Measurements from ENCODE around the gene PSD2. TPM values are rescaled to one million over a fixed set of nuclear protein-coding genes. Genes with fewer than 3 reads are reported as not detected.

PSD2 gene
- total RNA-seq, 1 donor from 2014 or later: 0.25 TPM

DNA sequence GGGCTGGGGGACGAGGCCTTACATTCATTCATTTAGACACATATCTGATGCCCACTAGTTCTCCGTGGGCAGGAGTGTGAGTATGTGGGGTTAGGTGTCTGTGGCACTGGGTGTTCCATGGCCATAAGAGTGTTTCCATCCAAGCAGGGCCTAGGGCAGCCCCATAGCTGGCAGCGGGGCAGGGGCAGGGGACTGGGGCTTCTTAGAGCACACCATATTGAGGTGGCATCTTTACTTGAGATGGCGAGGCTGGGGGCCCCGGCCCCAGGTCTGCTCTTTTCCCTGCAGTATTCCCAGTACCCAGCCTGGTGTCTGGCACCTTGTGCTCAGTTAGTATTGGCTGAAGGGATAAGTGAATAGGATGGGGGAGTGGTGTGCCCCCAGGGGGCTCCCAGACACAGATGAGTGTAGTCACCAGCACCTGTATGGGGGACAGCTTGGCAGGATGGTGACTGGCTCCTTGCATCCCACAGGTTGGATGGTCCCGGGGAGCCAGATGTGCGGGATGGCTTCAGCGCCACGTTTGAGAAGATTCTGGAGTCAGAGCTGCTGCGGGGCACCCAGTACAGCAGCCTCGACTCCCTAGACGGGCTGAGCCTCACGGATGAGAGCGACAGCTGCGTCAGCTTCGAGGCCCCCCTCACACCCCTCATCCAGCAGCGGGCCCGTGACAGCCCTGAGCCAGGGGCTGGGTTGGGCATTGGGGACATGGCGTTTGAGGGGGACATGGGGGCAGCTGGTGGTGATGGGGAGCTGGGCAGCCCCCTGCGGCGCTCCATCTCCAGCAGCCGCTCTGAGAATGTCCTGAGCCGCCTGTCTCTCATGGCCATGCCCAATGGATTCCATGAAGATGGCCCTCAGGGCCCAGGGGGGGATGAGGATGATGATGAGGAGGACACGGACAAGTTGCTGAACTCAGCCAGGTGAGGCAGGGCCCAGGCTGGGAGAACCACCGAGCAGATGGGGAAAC lies 17.5 kb downstream of the PSD2 start:
- Histone ChIP-seq H3K9ac (ENCODE audit: low read length) (no peak overlapping the region), H3K79me2 (ENCODE audit: insufficient read depth, low read length) (no peaks in the 10 kb centered on the region), H3K36me3 (ENCODE audit: insufficient read depth, low read length) (no peaks in the 10 kb centered on the region), H2AFZ (ENCODE audit: low read depth, low read length) (no peak overlapping the region), H3K9me3 (ENCODE audit: insufficient read depth, low read depth, low read length) (no peaks in the 10 kb centered on the region), H3K27me3 (ENCODE audit: insufficient read depth, low read length) (peaks cover 3% of the 10 kb centered on the region), H3K4me1 (ENCODE audit: insufficient read depth, low read length) (no peaks in the 10 kb centered on the region), H3K4me3 (ENCODE audit: insufficient read depth, low read depth, low read length) (no peak overlapping the region), H3K27ac (ENCODE audit: low read depth, low read length) (no peak overlapping the region), H4K20me1 (ENCODE audit: insufficient read depth, low read length) (no peaks in the 10 kb centered on the region), H3K4me2 (ENCODE audit: low read length) (no peak overlapping the region)
- Mint-ChIP-seq H3K9me3 (ENCODE audit: unreplicated experiment) (peaks cover 6% of the 10 kb centered on the region), H3K36me3 (ENCODE audit: low read depth, unreplicated experiment) (no peaks in the 10 kb centered on the region), H3K4me1 (ENCODE audit: low read depth, unreplicated experiment) (no peaks in the 10 kb centered on the region), H3K4me3 (ENCODE audit: unreplicated experiment) (no peak overlapping the region), H3K27ac (ENCODE audit: unreplicated experiment) (no peak overlapping the region), H3K27me3 (ENCODE audit: low read depth, unreplicated experiment) (peaks cover 72% of the 10 kb centered on the region)
- no peak for DNase-seq (ENCODE audit: low read depth)
- no peak for FAIRE-seq
- TF ChIP-seq EZH2 (IDR thresholded peaks at IDR 0.05; ENCODE audit: insufficient read depth, low read length) (no peak), CTCF (IDR thresholded peaks at IDR 0.05; ENCODE audit: insufficient read depth, low read depth, low read length) (no peak)

- Mint-ChIP-seq H3K9me3 (ENCODE audit: unreplicated experiment) (peaks cover 11% of the 10 kb centered on the region), H3K27me3 (ENCODE audit: low read depth, unreplicated experiment) (peaks cover 72% of the 10 kb centered on the region), H3K27ac (ENCODE audit: unreplicated experiment) (no peak overlapping the region), H3K4me1 (ENCODE audit: low read depth, unreplicated experiment) (no peaks in the 10 kb centered on the region), H3K4me3 (ENCODE audit: unreplicated experiment) (no peak overlapping the region), H3K36me3 (ENCODE audit: low read depth, unreplicated experiment) (no peaks in the 10 kb centered on the region)
- TF ChIP-seq CTCF (IDR thresholded peaks at IDR 0.05; ENCODE audit: insufficient read depth, low read depth, low read length) (no peak), EZH2 (IDR thresholded peaks at IDR 0.05; ENCODE audit: insufficient read depth, low read length) (no peak)
- H4K20me1 ChIP-seq (ENCODE audit: insufficient read depth, low read length): no peaks in the 10 kb centered on the region
- peaks cover 3% of the 10 kb centered on the region for H3K27me3 ChIP-seq (ENCODE audit: insufficient read depth, low read length)
- H3K79me2 ChIP-seq (ENCODE audit: insufficient read depth, low read length): no peaks in the 10 kb centered on the region
- H3K36me3 ChIP-seq (ENCODE audit: insufficient read depth, low read length): no peaks in the 10 kb centered on the region
- H3K4me3 ChIP-seq (ENCODE audit: insufficient read depth, low read depth, low read length): no peak overlapping the region
- H3K9me3 ChIP-seq (ENCODE audit: insufficient read depth, low read depth, low read length): no peaks in the 10 kb centered on the region
- no peak for FAIRE-seq
- no peak for DNase-seq (ENCODE audit: low read depth)
- no peak overlapping the region for H3K9ac ChIP-seq (ENCODE audit: low read length)
- H3K27ac ChIP-seq (ENCODE audit: low read depth, low read length): no peak overlapping the region
- H3K4me2 ChIP-seq (ENCODE audit: low read length): no peak overlapping the region
- H3K4me1 ChIP-seq (ENCODE audit: insufficient read depth, low read length): no peaks in the 10 kb centered on the region
- no peak overlapping the region for H2AFZ ChIP-seq (ENCODE audit: low read depth, low read length)
Observed at GRCh38 chr5:139814191-139814601, 18.6 kb downstream of the PSD2 start.

Measured in astrocyte (in vitro differentiated cells and primary cell).